ENCODE measurements around the gene BCO2. TPM values are rescaled to one million over a fixed set of nuclear protein-coding genes. Genes with fewer than 3 reads are reported as not detected.
A peak's percentile ranks its signal among the peaks of the same experiment; 100 is the strongest.

BCO2 gene
- total RNA-seq, 2 experiments from 2014 or later = 0.63 to 0.75 TPM

DNA sequence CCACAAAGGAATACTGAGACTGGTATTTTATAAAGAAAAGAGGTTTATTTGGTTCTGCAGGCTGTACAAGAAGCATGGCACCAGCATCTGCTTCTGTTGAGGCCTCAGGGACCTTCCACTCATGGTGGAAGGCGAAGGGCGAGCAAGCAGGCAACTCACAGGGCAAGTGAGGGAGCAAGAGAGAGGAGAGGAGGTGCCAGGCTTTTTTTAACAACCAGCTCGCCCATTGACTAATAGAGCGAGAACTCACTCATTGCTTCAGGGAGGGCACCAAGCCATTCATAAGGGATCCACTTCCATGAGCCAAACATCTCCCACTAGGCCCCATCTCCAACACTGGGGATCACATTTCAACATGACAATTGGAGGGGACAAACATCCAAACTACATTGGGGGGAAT lies 52.2 kb downstream of the BCO2 start:
- peaks cover 29% of the 10 kb centered on the region for H3K36me3 Mint-ChIP-seq (ENCODE audit: low read depth)
- no peaks in the 10 kb centered on the region for H3K27me3 Mint-ChIP-seq
- CTCF ChIA-PET = interaction anchor here (0.8 to 5.0 kb wide), 7 partner anchors 8 to 349 kb away, joined by 3 to 28 read pairs (median 3); partner anchors contain the start of genes BCO2 and FDXACB1
- H3K27ac Mint-ChIP-seq = peak overlapping the region; percentile 94
- DNase-seq = peak; percentile 13
- ATAC-seq = no peak
- peaks cover 19% of the 10 kb centered on the region for H3K4me1 Mint-ChIP-seq
- no peaks in the 10 kb centered on the region for H3K9me3 Mint-ChIP-seq (ENCODE audit: low read depth)
- intact Hi-C loops (cut with DNase I, micrococcal nuclease) = loop anchor here (2.0 to 10.0 kb wide), 7 partner anchors 155 to 1647 kb away; partner anchors contain the start of genes ZW10 (in 2 of the 2), CLDN25 (in 1 of the 2), NKAPD1 (in 1 of the 2) and PIH1D2 (in 1 of the 2)
- POLR2A ChIA-PET = no interaction called here
- peak overlapping the region; percentile 78 for H3K4me3 Mint-ChIP-seq

- DNase-seq (no peak), ATAC-seq (no peak)
- H3K27ac Mint-ChIP-seq = no peak overlapping the region
- H3K27me3 Mint-ChIP-seq = no peaks in the 10 kb centered on the region
- no peaks in the 10 kb centered on the region for H3K9me3 Mint-ChIP-seq (ENCODE audit: low read depth)
- peaks cover 32% of the 10 kb centered on the region for H3K36me3 Mint-ChIP-seq (ENCODE audit: low read depth)
- ChIA-PET POLR2A (no interaction called here), CTCF (interaction anchor here (1.2 to 5.0 kb wide), 3 partner anchors 51 to 56 kb away, joined by 4 to 28 read pairs (median 11); no protein-coding TSS in a partner anchor)
- H3K4me1 Mint-ChIP-seq = peaks cover 19% of the 10 kb centered on the region
- H3K4me3 Mint-ChIP-seq = no peak overlapping the region
- intact Hi-C loops (cut with DNase I, micrococcal nuclease) = loop anchor here (5.0 to 10.0 kb wide), 5 partner anchors 156 to 1546 kb away; partner anchors contain the start of genes ZW10 (in 2 of the 2), CLDN25 (in 1 of the 2), NKAPD1 (in 1 of the 2) and PIH1D2 (in 1 of the 2)
Measured at GRCh38 chr11:112228706-112229105, 53.4 kb downstream of the BCO2 start.

DNA sequence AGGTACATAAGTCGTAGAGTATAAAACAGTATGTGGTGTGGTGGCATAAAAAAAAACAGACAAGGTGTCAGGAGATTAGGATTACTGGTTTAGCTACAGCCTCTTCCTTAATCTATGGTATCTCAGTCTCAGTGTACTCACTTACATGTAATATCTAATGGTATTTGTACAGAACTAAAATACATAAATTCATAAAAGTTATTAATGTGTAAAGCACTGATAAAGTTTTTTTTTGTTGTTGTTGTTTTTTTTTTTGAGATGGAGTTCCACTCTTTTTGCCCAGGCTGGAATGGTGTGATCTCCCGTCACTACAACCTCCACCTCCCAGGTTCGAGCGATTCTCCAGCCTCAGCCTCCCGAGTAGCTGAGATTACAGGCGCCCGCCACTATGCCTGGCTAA lies 53.8 kb downstream of the BCO2 start:
- ChIA-PET CTCF (interaction anchor here (1.2 to 5.0 kb wide), 2 partner anchors 51 to 53 kb away, joined by 4 to 28 read pairs; no protein-coding TSS in a partner anchor), POLR2A (no interaction called here)
- peaks cover 34% of the 10 kb centered on the region for H3K36me3 Mint-ChIP-seq (ENCODE audit: low read depth)
- DNase-seq (no peak), ATAC-seq (no peak)
- H3K4me1 Mint-ChIP-seq = peaks cover 19% of the 10 kb centered on the region
- intact Hi-C loops (cut with DNase I, micrococcal nuclease) = loop anchor here (5.0 to 10.0 kb wide), 5 partner anchors 157 to 1546 kb away; partner anchors contain the start of genes ZW10 (in 2 of the 2), CLDN25 (in 1 of the 2), NKAPD1 (in 1 of the 2) and PIH1D2 (in 1 of the 2)
- no peaks in the 10 kb centered on the region for H3K27me3 Mint-ChIP-seq
- no peak overlapping the region for H3K27ac Mint-ChIP-seq
- no peaks in the 10 kb centered on the region for H3K9me3 Mint-ChIP-seq (ENCODE audit: low read depth)
- no peak overlapping the region for H3K4me3 Mint-ChIP-seq

- ChIA-PET CTCF (interaction anchor here (0.7 to 5.0 kb wide), 3 partner anchors 12 to 52 kb away, joined by 3 to 28 read pairs (median 4); no protein-coding TSS in a partner anchor), POLR2A (no interaction called here)
- DNase-seq (no peak), ATAC-seq (no peak)
- Mint-ChIP-seq H3K4me1 (peaks cover 19% of the 10 kb centered on the region), H3K27me3 (no peaks in the 10 kb centered on the region), H3K4me3 (no peak overlapping the region), H3K36me3 (ENCODE audit: low read depth) (peaks cover 34% of the 10 kb centered on the region), H3K9me3 (ENCODE audit: low read depth) (no peaks in the 10 kb centered on the region), H3K27ac (no peak overlapping the region)
- intact Hi-C loops (cut with DNase I, micrococcal nuclease) = loop anchor here (5.0 to 10.0 kb wide), 5 partner anchors 158 to 1545 kb away; partner anchors contain the start of genes ZW10 (in 2 of the 2), CLDN25 (in 1 of the 2), NKAPD1 (in 1 of the 2) and PIH1D2 (in 1 of the 2)
Measured at GRCh38 chr11:112229746-112230433, 54.6 kb downstream of the BCO2 start.

DNA sequence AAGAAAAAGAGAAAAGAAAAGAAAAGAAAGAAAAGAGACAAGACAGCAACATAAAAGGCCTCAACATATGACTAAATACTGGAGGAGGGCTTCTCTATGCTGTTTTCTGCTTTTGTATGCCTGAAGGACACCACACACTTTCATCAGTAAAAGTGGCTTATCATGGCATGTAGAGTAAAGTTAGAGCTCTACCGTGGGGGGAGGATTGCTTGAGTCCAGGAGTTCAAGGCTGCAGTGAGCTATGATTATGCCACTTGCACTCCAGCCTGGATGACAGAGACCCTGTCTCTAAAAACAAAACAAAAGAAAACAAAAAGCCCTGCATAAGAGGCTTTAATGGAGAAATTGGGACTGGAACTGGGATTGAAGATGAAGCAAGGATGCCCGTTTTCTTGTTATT lies 56.6 kb downstream of the BCO2 start:
- Mint-ChIP-seq H3K4me1 (peaks cover 19% of the 10 kb centered on the region), H3K27me3 (no peaks in the 10 kb centered on the region), H3K36me3 (ENCODE audit: low read depth) (peaks cover 46% of the 10 kb centered on the region), H3K4me3 (no peak overlapping the region), H3K27ac (no peak overlapping the region), H3K9me3 (ENCODE audit: low read depth) (no peaks in the 10 kb centered on the region)
- ChIA-PET CTCF (interaction anchor here (0.7 to 5.0 kb wide), 4 partner anchors 9 to 50 kb away, joined by 3 to 28 read pairs (median 3); no protein-coding TSS in a partner anchor), POLR2A (no interaction called here)
- no peak for DNase-seq
- ATAC-seq = no peak
- intact Hi-C loops (cut with DNase I, micrococcal nuclease) = no loop called here

GRCh38 chr11:112235750-112236390 lies 60.6 kb downstream of the BCO2 start:
- Mint-ChIP-seq H3K4me1 (no peaks in the 10 kb centered on the region), H3K4me3 (no peak overlapping the region), H3K36me3 (ENCODE audit: low read depth) (peaks cover 45% of the 10 kb centered on the region), H3K9me3 (ENCODE audit: low read depth) (no peaks in the 10 kb centered on the region), H3K27me3 (no peaks in the 10 kb centered on the region), H3K27ac (no peak overlapping the region)
- no peak for ATAC-seq
- POLR2A ChIA-PET = no interaction called here
- DNase-seq = no peak
- intact Hi-C loops (cut with DNase I, micrococcal nuclease) = no loop called here
- CTCF ChIA-PET = interaction anchor here (1.0 kb wide), 1 partner anchor 16 kb away, joined by 3 read pairs; no protein-coding TSS in a partner anchor

DNA sequence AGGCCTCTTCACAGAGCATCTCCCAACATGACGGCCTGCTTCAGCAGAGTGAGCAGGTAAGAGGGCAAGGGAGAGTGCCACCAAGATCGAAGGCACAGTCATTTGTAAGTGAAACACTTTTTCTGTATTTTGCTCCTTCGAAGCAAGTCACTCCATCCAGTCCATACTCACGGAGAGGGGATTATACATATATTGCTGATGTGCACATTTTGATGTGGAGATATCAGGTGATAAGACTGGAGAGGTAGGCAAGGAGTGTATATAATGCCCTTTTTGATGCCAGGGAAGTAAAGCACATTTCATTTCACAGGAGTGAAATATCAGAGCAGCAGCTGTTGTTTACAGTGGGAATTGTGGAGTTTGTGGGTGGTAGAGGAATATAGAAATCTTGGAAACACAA lies 62.1 kb downstream of the BCO2 start:
- intact Hi-C loops (cut with DNase I, micrococcal nuclease) = no loop called here
- CTCF ChIA-PET = no interaction called here
- Mint-ChIP-seq H3K4me1 (no peaks in the 10 kb centered on the region), H3K9me3 (ENCODE audit: low read depth) (no peaks in the 10 kb centered on the region), H3K27ac (no peak overlapping the region), H3K36me3 (ENCODE audit: low read depth) (peaks cover 52% of the 10 kb centered on the region), H3K4me3 (no peak overlapping the region), H3K27me3 (no peaks in the 10 kb centered on the region)
- ATAC-seq (no peak), DNase-seq (no peak)
- POLR2A ChIA-PET = no interaction called here

DNA sequence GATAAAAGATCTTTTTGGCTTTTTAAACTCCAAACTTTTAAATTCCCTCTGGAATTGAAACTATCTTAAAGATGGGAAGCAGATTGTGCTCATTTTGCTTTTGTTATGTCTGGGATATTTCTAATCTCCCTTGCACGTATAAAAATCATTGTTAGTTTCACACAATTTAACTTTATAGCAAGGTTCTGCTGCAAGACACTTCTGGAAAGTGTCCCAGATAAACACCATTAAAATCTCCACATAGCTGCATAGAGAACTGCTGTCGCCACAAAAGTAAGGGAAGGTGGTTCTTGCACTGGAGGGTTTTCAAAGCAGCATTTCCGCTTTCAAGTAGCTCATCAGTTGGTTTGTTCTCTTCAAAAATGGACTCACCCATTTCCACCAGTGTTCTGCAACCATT lies 62.7 kb downstream of the BCO2 start:
- Mint-ChIP-seq H3K9me3 (ENCODE audit: low read depth) (peaks cover 2% of the 10 kb centered on the region), H3K36me3 (ENCODE audit: low read depth) (peaks cover 54% of the 10 kb centered on the region), H3K27ac (no peak overlapping the region), H3K27me3 (no peaks in the 10 kb centered on the region), H3K4me1 (no peaks in the 10 kb centered on the region), H3K4me3 (no peak overlapping the region)
- intact Hi-C loops (cut with DNase I, micrococcal nuclease) = no loop called here
- POLR2A ChIA-PET = no interaction called here
- no peak for DNase-seq
- CTCF ChIA-PET = no interaction called here
- no peak for ATAC-seq

DNA sequence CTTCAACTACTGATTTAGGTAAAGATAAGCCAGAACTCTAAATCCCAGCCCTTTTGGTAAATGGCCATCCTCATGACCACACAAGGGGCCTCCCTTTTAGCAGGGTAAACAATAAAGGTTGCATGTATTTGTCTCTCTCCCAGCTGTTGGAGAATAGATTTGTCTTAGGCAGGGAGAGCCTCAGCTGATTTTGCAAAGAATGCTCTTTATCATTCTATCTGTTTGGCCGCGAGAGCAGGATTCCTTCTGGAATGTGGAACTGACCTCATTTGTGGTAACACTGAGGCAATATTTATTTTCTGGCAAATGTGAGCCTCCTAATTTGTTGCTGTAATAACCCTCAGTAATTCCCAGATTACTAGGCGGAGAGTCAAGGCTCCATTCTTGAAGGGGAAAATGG lies 66.2 kb downstream of the BCO2 start:
- Mint-ChIP-seq H3K27me3 (no peaks in the 10 kb centered on the region), H3K9me3 (ENCODE audit: low read depth) (peaks cover 11% of the 10 kb centered on the region), H3K4me3 (no peak overlapping the region), H3K4me1 (no peaks in the 10 kb centered on the region), H3K36me3 (ENCODE audit: low read depth) (peaks cover 53% of the 10 kb centered on the region), H3K27ac (no peak overlapping the region)
- CTCF ChIA-PET = interaction anchor here (0.6 to 1.9 kb wide), 2 partner anchors 12 to 39 kb away, joined by 3 to 5 read pairs; no protein-coding TSS in a partner anchor
- POLR2A ChIA-PET = no interaction called here
- intact Hi-C loops (cut with DNase I, micrococcal nuclease) = no loop called here
- DNase-seq (no peak), ATAC-seq (no peak)

DNA sequence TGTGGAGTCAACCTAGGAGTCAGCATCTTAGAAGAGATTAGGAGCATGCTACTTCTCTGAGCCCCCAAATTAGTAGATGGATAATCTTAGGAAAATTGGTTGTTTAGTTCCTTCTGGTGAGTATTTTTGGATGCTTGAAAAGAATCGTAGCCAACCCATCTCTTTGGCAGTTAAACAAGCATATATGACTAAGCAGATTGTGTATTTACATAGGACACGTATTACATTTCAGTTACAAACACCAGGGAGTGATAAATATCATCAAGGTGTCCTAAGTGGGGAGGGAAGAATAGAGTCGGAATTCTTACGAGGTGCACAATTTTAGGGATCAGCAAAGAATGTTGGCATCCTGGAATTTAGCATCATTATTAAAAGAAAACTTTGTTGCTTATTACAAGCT lies 71.9 kb downstream of the BCO2 start:
- no peaks in the 10 kb centered on the region for H3K4me1 Mint-ChIP-seq
- DNase-seq = no peak
- no peak overlapping the region for H3K27ac Mint-ChIP-seq
- H3K27me3 Mint-ChIP-seq = no peaks in the 10 kb centered on the region
- no peak overlapping the region for H3K4me3 Mint-ChIP-seq
- POLR2A ChIA-PET = no interaction called here
- no peak for ATAC-seq
- peaks cover 11% of the 10 kb centered on the region for H3K9me3 Mint-ChIP-seq (ENCODE audit: low read depth)
- CTCF ChIA-PET = no interaction called here
- H3K36me3 Mint-ChIP-seq (ENCODE audit: low read depth) = peaks cover 19% of the 10 kb centered on the region
- intact Hi-C loops (cut with DNase I, micrococcal nuclease) = no loop called here

DNA sequence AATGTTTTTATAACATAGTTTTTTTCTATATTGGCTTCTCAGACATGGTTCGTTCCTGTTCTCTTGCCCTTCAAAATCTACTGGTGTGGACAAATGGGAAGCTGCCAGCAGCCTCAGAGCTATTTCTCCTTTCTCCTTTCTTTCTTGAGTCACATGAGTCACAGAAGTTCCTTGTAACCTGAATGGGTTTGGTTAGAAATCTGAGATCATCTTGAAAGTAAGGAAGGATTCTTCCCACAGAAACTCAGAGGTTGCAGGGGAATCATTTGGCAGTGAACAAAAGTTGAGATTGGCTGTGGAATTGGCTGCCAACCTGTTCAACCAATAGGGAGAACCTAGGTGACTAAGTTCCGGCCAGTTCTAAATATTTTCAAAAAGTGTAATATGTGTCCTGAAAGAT lies 72.9 kb downstream of the BCO2 start:
- Mint-ChIP-seq H3K27ac (no peak overlapping the region), H3K27me3 (no peaks in the 10 kb centered on the region), H3K4me3 (no peak overlapping the region), H3K4me1 (no peaks in the 10 kb centered on the region), H3K36me3 (ENCODE audit: low read depth) (peaks cover 11% of the 10 kb centered on the region), H3K9me3 (ENCODE audit: low read depth) (peaks cover 9% of the 10 kb centered on the region)
- ATAC-seq = no peak
- CTCF ChIA-PET = no interaction called here
- intact Hi-C loops (cut with DNase I, micrococcal nuclease) = no loop called here
- no peak for DNase-seq
- POLR2A ChIA-PET = no interaction called here
